Measurements from ENCODE around the gene DSTYK.

- TF ChIP-seq, protein P1, sequence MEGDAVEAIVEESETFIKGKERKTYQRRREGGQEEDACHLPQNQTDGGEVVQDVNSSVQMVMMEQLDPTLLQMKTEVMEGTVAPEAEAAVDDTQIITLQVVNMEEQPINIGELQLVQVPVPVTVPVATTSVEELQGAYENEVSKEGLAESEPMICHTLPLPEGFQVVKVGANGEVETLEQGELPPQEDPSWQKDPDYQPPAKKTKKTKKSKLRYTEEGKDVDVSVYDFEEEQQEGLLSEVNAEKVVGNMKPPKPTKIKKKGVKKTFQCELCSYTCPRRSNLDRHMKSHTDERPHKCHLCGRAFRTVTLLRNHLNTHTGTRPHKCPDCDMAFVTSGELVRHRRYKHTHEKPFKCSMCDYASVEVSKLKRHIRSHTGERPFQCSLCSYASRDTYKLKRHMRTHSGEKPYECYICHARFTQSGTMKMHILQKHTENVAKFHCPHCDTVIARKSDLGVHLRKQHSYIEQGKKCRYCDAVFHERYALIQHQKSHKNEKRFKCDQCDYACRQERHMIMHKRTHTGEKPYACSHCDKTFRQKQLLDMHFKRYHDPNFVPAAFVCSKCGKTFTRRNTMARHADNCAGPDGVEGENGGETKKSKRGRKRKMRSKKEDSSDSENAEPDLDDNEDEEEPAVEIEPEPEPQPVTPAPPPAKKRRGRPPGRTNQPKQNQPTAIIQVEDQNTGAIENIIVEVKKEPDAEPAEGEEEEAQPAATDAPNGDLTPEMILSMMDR (IDR thresholded peaks at IDR 0.05), result no peak
- TF ChIP-seq POLR2A (IDR thresholded peaks at IDR 0.05), result no peak
Measured at GRCh38 chr1:205199090-205199930, 12.2 kb downstream of the DSTYK start.
